ENCODE results near the gene FAM111A. TPM values are rescaled to one million over a fixed set of nuclear protein-coding genes. Genes with fewer than 3 reads are reported as not detected.

FAM111A gene
- total RNA-seq, 2 donors from 2014 or later: 24.9 to 38.1 TPM

DNA sequence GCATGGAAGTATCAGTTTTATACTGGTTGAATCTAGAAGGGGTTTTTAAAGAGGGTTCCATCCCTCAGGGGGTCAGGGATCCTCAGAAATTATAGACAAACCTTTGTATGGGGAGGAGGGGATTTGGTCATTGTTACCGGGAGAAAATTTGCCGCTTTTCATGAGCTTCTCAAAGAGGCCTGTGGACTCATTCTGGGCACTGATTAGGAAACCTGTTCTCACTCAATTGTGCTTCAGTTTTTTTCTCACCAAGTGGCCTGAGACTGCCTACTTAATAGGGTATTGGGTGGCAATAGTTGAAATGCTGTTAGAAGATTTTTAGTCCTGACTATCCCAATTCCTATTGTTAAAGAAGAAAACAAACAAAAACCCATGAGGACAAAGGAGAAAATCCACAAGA lies 56.1 kb downstream of the FAM111A start:
- Histone ChIP-seq H3K27me3 (no peaks in the 10 kb centered on the region), H3K4me3 (no peak overlapping the region), H3K9ac (ENCODE audit: low read depth in 2 of 2, low read length in 2 of 2) (no peak overlapping the region), H3K4me1 (no peaks in the 10 kb centered on the region), H3K36me3 (no peaks in the 10 kb centered on the region), H3K9me3 (no peaks in the 10 kb centered on the region), H3K27ac (no peak overlapping the region)
- no peak for DNase-seq
- TF ChIP-seq, protein P1, sequence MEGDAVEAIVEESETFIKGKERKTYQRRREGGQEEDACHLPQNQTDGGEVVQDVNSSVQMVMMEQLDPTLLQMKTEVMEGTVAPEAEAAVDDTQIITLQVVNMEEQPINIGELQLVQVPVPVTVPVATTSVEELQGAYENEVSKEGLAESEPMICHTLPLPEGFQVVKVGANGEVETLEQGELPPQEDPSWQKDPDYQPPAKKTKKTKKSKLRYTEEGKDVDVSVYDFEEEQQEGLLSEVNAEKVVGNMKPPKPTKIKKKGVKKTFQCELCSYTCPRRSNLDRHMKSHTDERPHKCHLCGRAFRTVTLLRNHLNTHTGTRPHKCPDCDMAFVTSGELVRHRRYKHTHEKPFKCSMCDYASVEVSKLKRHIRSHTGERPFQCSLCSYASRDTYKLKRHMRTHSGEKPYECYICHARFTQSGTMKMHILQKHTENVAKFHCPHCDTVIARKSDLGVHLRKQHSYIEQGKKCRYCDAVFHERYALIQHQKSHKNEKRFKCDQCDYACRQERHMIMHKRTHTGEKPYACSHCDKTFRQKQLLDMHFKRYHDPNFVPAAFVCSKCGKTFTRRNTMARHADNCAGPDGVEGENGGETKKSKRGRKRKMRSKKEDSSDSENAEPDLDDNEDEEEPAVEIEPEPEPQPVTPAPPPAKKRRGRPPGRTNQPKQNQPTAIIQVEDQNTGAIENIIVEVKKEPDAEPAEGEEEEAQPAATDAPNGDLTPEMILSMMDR (IDR thresholded peaks at IDR 0.05): no peak
- intact Hi-C loops (cut with DNase I): no loop called here

DNA sequence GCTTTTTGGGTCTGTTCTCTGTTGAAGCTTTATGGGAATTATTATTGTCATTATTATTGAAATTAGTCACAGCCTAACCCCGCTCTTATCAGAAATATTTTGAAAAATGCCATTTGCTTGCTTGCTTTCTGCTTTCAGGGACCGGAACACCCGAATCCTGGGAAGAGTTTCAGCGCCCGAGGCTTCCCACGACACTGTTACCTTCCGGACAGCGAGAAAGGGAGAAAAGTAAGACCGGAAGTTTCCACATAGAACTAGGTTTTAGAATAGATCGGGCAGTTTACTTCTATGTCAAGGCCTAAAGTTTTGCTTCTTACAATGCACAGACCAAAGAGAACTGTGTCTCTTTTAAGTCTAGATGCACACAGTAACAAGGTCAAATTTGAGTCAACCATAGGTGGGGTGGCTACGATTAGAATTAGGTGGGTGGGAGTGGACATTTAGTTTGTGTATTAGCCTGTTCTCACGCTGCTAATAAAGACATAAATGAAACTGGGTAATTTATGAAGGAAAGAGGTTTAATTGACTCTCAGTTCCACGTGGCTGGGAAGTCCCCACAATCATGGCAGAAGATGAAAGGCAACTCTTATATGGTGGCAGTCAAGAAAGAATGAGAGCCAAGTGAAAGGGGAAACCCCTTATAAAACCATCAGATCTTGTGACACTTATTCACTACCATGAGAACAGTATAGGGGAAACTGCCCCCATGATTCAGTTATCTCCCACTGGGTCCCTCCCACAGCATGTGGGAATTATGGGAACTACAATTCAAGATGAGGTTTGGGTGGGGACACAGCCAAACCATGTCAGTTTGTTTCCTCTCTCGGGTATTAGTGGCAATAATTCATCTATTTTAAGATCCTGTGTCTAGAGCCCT lies 57.1 kb downstream of the FAM111A start:
- intact Hi-C loops (cut with DNase I): loop anchor here (10.0 kb wide), 1 partner anchor 85 kb away; no protein-coding TSS in a partner anchor
- no peak overlapping the region for H3K27ac ChIP-seq

DNA sequence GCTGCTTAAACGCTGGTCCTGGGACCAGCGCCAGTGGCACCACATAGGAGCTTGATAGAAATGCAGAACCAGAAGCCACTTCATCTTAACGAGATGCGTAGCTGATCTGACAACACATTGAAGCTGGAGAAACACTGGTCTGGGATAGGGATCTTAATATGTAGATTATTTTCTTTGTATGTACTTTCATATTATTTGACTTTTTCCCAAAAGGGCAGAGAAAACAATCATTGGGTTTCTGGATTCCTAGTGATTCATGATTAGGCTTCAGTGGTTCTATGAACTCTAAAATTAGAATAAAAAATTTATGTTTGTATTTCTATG lies 57.7 kb downstream of the FAM111A start:
- Histone ChIP-seq H3K9me3 (no peaks in the 10 kb centered on the region), H3K4me1 (no peaks in the 10 kb centered on the region), H3K36me3 (peaks cover 8% of the 10 kb centered on the region), H3K4me3 (no peak overlapping the region), H3K9ac (ENCODE audit: low read depth in 2 of 2, low read length in 2 of 2) (no peak overlapping the region), H3K27ac (no peak overlapping the region), H3K27me3 (no peaks in the 10 kb centered on the region)
- TF ChIP-seq, protein P1 (IDR thresholded peaks at IDR 0.05): no peak
- no peak for DNase-seq
- intact Hi-C loops (cut with DNase I): loop anchor here (10.0 kb wide), 1 partner anchor 84 kb away; no protein-coding TSS in a partner anchor

More for the DNA sequence above, 57.1 kb downstream of the FAM111A start:
- H3K4me1 ChIP-seq: no peaks in the 10 kb centered on the region
- peaks cover 4% of the 10 kb centered on the region for H3K36me3 ChIP-seq
- H3K9ac ChIP-seq (ENCODE audit: low read depth in 2 of 2, low read length in 2 of 2): no peak overlapping the region
- TF ChIP-seq, protein P1 (IDR thresholded peaks at IDR 0.05): no peak
- H3K4me3 ChIP-seq: no peak overlapping the region
- H3K27me3 ChIP-seq: no peaks in the 10 kb centered on the region
- DNase-seq: no peak
- no peaks in the 10 kb centered on the region for H3K9me3 ChIP-seq

DNA sequence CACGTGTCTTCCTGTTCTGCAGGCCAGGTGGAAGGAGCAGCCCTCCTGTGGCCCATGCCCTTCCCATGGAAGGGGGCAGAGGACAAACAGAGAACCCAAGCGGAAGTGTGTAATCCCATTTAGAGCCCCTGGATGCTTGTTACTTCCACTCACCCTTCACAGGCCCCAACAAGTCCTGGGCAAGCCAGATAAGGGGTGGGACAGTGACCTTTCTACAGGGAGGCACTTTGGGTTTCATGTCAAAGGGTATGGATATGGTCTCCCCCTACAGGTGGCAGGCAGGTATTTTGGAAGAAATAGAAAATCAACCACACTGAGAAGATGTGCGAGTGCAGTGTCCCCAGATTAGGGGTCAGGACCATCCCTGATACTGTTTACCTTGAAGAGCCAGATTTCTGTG lies 58.7 kb downstream of the FAM111A start:
- no peaks in the 10 kb centered on the region for H3K9me3 ChIP-seq
- TF ChIP-seq, protein P1 (IDR thresholded peaks at IDR 0.05): no peak
- H3K27ac ChIP-seq: no peak overlapping the region
- no peaks in the 10 kb centered on the region for H3K27me3 ChIP-seq
- peaks cover 8% of the 10 kb centered on the region for H3K36me3 ChIP-seq
- intact Hi-C loops (cut with DNase I): loop anchor here (10.0 kb wide), 1 partner anchor 83 kb away; no protein-coding TSS in a partner anchor
- no peak overlapping the region for H3K9ac ChIP-seq (ENCODE audit: low read depth in 2 of 2, low read length in 2 of 2)
- no peaks in the 10 kb centered on the region for H3K4me1 ChIP-seq
- DNase-seq: no peak
- H3K4me3 ChIP-seq: no peak overlapping the region

Other genes with a start within 250 kb of the FAM111A start
- 1 to 10 TPM in 1 of 2 donors, under 1 TPM in 1; 0.72 to 1.6 TPM for gene GLYATL1, start 203.4 kb upstream of the FAM111A start, total RNA-seq
- not detected for gene GLYATL1B, start 56.5 kb upstream of the FAM111A start, total RNA-seq
- gene FAM111B, start 35.6 kb upstream of the FAM111A start, total RNA-seq: 10 to 100 TPM in 1 of 2 donors, 1 to 10 TPM in 1; 7.9 to 27.5 TPM
- 10 to 100 TPM; 54.7 to 59.7 TPM for gene DTX4, start 29.3 kb downstream of the FAM111A start, total RNA-seq
- gene MPEG1, start 70.1 kb downstream of the FAM111A start, total RNA-seq: 10 to 100 TPM in 1 of 2 donors, 1 to 10 TPM in 1; 4.7 to 17.6 TPM
- not detected for gene OR5AN1, start 216.0 kb downstream of the FAM111A start, total RNA-seq

Data from colonic mucosa (tissue), 4 donors.